HG03097 (cell line): ENCODE measurements around the gene TAS2R5.
"Not testable (repeated sequence)": the region's sequence is repeated elsewhere in the genome, so short reads cannot be mapped to it uniquely, and the experiment has no call there.

Experiments
- ATAC-seq: cut with Tn5 transposase; IDR thresholded peaks from one replicate; pipeline ENCODE4 v1.9.1; 2021; ENCODE audit not compliant: unreplicated experiment, low FRiP score

TAS2R5 gene

GRCh38 chr7:141789917-141790316, at the start of gene TAS2R5:
Gene TAS2R5 (plus strand): TSS chr7:141790217. CDS start chr7:141790362, 145 bp downstream.
- no peak for ATAC-seq

GRCh38 chr7:141742229-141742628, 47.8 kb upstream of the TAS2R5 start:
- no peak for ATAC-seq

- ATAC-seq = no peak
These were observed 45.9 kb upstream of the TAS2R5 start for GRCh38 chr7:141744131-141744530.

- no peak for ATAC-seq
These were observed 41.6 kb upstream of the TAS2R5 start for GRCh38 chr7:141748396-141748795.

- ATAC-seq = not testable (repeated sequence)
These were observed 38.1 kb upstream of the TAS2R5 start for GRCh38 chr7:141751904-141752303.

GRCh38 chr7:141752634-141753033, 37.4 kb upstream of the TAS2R5 start:
- ATAC-seq = no peak

GRCh38 chr7:141754939-141755338, 35.1 kb upstream of the TAS2R5 start:
- ATAC-seq = no peak

- ATAC-seq = no peak
These were observed 26.2 kb upstream of the TAS2R5 start, which contains the start of gene TAS2R3 for GRCh38 chr7:141763797-141764196. Gene TAS2R3 (plus strand): TSS chr7:141764097. CDS start chr7:141764159, 62 bp downstream.

- not testable (repeated sequence) for ATAC-seq
These were observed 19.9 kb upstream of the TAS2R5 start for GRCh38 chr7:141770083-141770583.

GRCh38 chr7:141776374-141776773, 13.6 kb upstream of the TAS2R5 start, which contains the start of gene TAS2R4:
Gene TAS2R4 (plus strand): TSS chr7:141776674. CDS start chr7:141778489, 1,815 bp downstream.
- ATAC-seq = no peak

GRCh38 chr7:141785706-141786552, 4.1 kb upstream of the TAS2R5 start:
- peak; percentile 59 for ATAC-seq

- ATAC-seq = no peak
These were observed 1.7 kb upstream of the TAS2R5 start for GRCh38 chr7:141788296-141788695.

GRCh38 chr7:141792526-141792925, 2.5 kb downstream of the TAS2R5 start:
- ATAC-seq = no peak

GRCh38 chr7:141820067-141820466, 30.1 kb downstream of the TAS2R5 start:
- ATAC-seq = no peak

- not testable (repeated sequence) for ATAC-seq
These were observed 32.4 kb downstream of the TAS2R5 start for GRCh38 chr7:141822432-141822831.

GRCh38 chr7:141837683-141838082, 47.7 kb downstream of the TAS2R5 start:
- no peak for ATAC-seq

GRCh38 chr7:141838581-141838980, 48.6 kb downstream of the TAS2R5 start:
- no peak for ATAC-seq

GRCh38 chr7:141839256-141839655, 49.2 kb downstream of the TAS2R5 start:
- ATAC-seq = no peak

GRCh38 chr7:141840708-141841107, 50.7 kb downstream of the TAS2R5 start:
- ATAC-seq = no peak
